Keratinocyte (primary cell): ENCODE measurements around the gene OR8B8. TPM values are rescaled to one million over a fixed set of nuclear protein-coding genes. Genes with fewer than 3 reads are reported as not detected.

ENCODE experiments used
- DNase-seq: peaks from one replicate; pipeline ENCODE4 v3.0.0-alpha.2; 2011; ENCODE audit warnings: low read depth, missing footprints, low spot score
- FAIRE-seq: peaks from 2 replicates; lab custom pipeline; 2011; peaks lifted over from hg19 to GRCh38; lab: Jason Lieb, UNC
- H2AFZ ChIP-seq: 2 replicates; pipeline ENCODE4 v1.6.0; 2012; ENCODE audit warnings: low read length, control low read depth, inconsistent platforms; ENCODE audit not compliant: control insufficient read depth
- H3K27ac ChIP-seq: 2 replicates; pipeline ENCODE4 v1.5.1; 2011; ENCODE audit warnings: low read length; ENCODE audit not compliant: control insufficient read depth, insufficient read depth
- H3K27me3 ChIP-seq: 3 replicates; pipeline ENCODE4 v1.6.0; 2011; ENCODE audit warnings: low read length; ENCODE audit not compliant: control insufficient read depth, insufficient read depth; ENCODE audit errors: extremely low read depth
- H3K36me3 ChIP-seq, 2 experiments: 2 replicates in 1 of 2; 3 replicates in 1 of 2; pipeline ENCODE4 v1.5.1; 2011; ENCODE audit warnings: low read length in 2 of 2, mild to moderate bottlenecking in 1 of 2; ENCODE audit not compliant: control insufficient read depth in 2 of 2, insufficient read depth in 2 of 2; ENCODE audit errors: extremely low read depth in 1 of 2
- H3K4me1 ChIP-seq: 3 replicates; pipeline ENCODE4 v1.5.1; 2011; ENCODE audit warnings: low read length; ENCODE audit not compliant: control insufficient read depth, insufficient read depth; ENCODE audit errors: extremely low read depth
- H3K4me2 ChIP-seq: 3 replicates; pipeline ENCODE4 v1.6.0; 2011; ENCODE audit warnings: low read depth, low read length; ENCODE audit not compliant: control insufficient read depth, insufficient read depth; ENCODE audit errors: extremely low read depth
- H3K4me3 ChIP-seq, 3 experiments: fragments of 200-600 bp in 1 of 3; sonication (generic) in 1 of 3; 2 replicates in 2 of 3; 3 replicates in 1 of 3; pipeline ENCODE4 v1.5.1; 2011 to 2016; ENCODE audit warnings: low read length in 3 of 3, mild to moderate bottlenecking in 3 of 3, control low read depth in 2 of 3, inconsistent platforms in 1 of 3, low read depth in 1 of 3, mixed read lengths in 1 of 3, mixed run types in 1 of 3, moderate library complexity in 1 of 3; ENCODE audit not compliant: control insufficient read depth in 2 of 3, insufficient read depth in 2 of 3; ENCODE audit errors: extremely low read depth in 1 of 3
- H3K79me2 ChIP-seq: 2 replicates; pipeline ENCODE4 v1.6.0; 2012; ENCODE audit warnings: low read length; ENCODE audit not compliant: control insufficient read depth, insufficient read depth
- H3K9ac ChIP-seq: 3 replicates; pipeline ENCODE4 v1.6.0; 2011; ENCODE audit warnings: low read length; ENCODE audit not compliant: control insufficient read depth, insufficient read depth; ENCODE audit errors: extremely low read depth
- H3K9me1 ChIP-seq: 3 replicates; pipeline ENCODE4 v1.6.0; 2011; ENCODE audit warnings: low read length; ENCODE audit not compliant: control insufficient read depth, insufficient read depth; ENCODE audit errors: extremely low read depth
- H3K9me3 ChIP-seq: 2 replicates; pipeline ENCODE4 v1.5.1; 2012; ENCODE audit warnings: low read depth, low read length; ENCODE audit not compliant: control insufficient read depth
- H4K20me1 ChIP-seq: 3 replicates; pipeline ENCODE4 v1.6.0; 2011; ENCODE audit warnings: low read length; ENCODE audit not compliant: control insufficient read depth, insufficient read depth; ENCODE audit errors: extremely low read depth
- CTCF ChIP-seq, 3 experiments: IDR thresholded peaks in 1 of 3; conservative IDR thresholded peaks in 1 of 3; optimal IDR thresholded peaks in 1 of 3; 2 replicates in 2 of 3; 3 replicates in 1 of 3; pipeline versions ENCODE3 to v1.5.1; 2011; ENCODE audit warnings: low read length in 3 of 3, mild to moderate bottlenecking in 3 of 3, moderate library complexity in 2 of 3, control low read depth in 1 of 3, inconsistent platforms in 1 of 3; ENCODE audit not compliant: insufficient read depth in 2 of 3; ENCODE audit errors: extremely low read depth in 1 of 3
- EZH2 ChIP-seq: IDR thresholded peaks from one replicate; pipeline ENCODE4 v1.6.1; 2012; ENCODE audit warnings: inconsistent platforms, mild to moderate bottlenecking, low read length, moderate library complexity
- dilution Hi-C: fragments of 300-500 bp; cut with MboI; formaldehyde crosslinking; loops from one replicate; pipeline ENCODE4 v1.7.0; 2020; ENCODE audit warnings: low sequenced_read_pairs; ENCODE audit not compliant: extremely low pct_ligation_motif_present
- polyA plus RNA-seq, 5 experiments: library from polyadenylated mRNA; depleted of rRNA in 3 of 5; stranded (reverse) in 3 of 5; stranded (forward) in 1 of 5; unstranded in 1 of 5; fragments of >200 nt; gene quantifications; 1 replicate in 1 of 5; 2 replicates in 3 of 5; 3 replicates in 1 of 5; pipeline versions ENCODE4 v1.2.1 to v1.2.3, GENCODE V29; 2011 to 2012; ENCODE audit warnings: missing spikeins in 2 of 5, low read depth in 1 of 5, low replicate concordance in 1 of 5

OR8B8 gene
- polyA plus RNA-seq, 1 donor (not counting 4 experiments of a cell fraction or from before 2014, with no cell fraction given): not detected

GRCh38 chr11:124475265-124475664, 29.8 kb upstream of the OR8B8 start:
- H3K9me3 ChIP-seq: no peaks in the 10 kb centered on the region
- no peaks in the 10 kb centered on the region for H3K9me1 ChIP-seq
- no peaks in the 10 kb centered on the region for H3K4me1 ChIP-seq
- TF ChIP-seq EZH2: no peak
- TF ChIP-seq CTCF (optimal IDR thresholded peaks at IDR 0.05 in 1 of 3, IDR thresholded peaks at IDR 0.05 in 1 of 3, conservative IDR thresholded peaks at IDR 0.05 in 1 of 3; ENCODE audit: extremely low read depth in 1 of 3, insufficient read depth in 2 of 3, low read length in 3 of 3): no peak
- DNase-seq (no peak), FAIRE-seq (no peak)
- no peaks in the 10 kb centered on the region for H3K79me2 ChIP-seq
- no peak overlapping the region for H3K4me2 ChIP-seq
- dilution Hi-C loops: no loop called here
- no peak overlapping the region for H3K4me3 ChIP-seq
- H3K36me3 ChIP-seq: no peaks in the 10 kb centered on the region
- no peaks in the 10 kb centered on the region for H3K27me3 ChIP-seq
- no peak overlapping the region for H3K9ac ChIP-seq
- no peak overlapping the region for H3K27ac ChIP-seq
- no peak overlapping the region for H2AFZ ChIP-seq
- H4K20me1 ChIP-seq: no peaks in the 10 kb centered on the region

- Histone ChIP-seq H3K4me3 (no peak overlapping the region), H4K20me1 (no peaks in the 10 kb centered on the region), H3K36me3 (no peaks in the 10 kb centered on the region), H3K27ac (no peak overlapping the region), H3K4me1 (no peaks in the 10 kb centered on the region), H3K4me2 (no peak overlapping the region), H3K79me2 (no peaks in the 10 kb centered on the region), H3K9me1 (no peaks in the 10 kb centered on the region), H2AFZ (no peak overlapping the region), H3K9me3 (no peaks in the 10 kb centered on the region), H3K27me3 (no peaks in the 10 kb centered on the region), H3K9ac (no peak overlapping the region)
- FAIRE-seq: no peak
- dilution Hi-C loops: no loop called here
- DNase-seq: no peak
- TF ChIP-seq CTCF (optimal IDR thresholded peaks at IDR 0.05 in 1 of 3, IDR thresholded peaks at IDR 0.05 in 1 of 3, conservative IDR thresholded peaks at IDR 0.05 in 1 of 3; ENCODE audit: extremely low read depth in 1 of 3, insufficient read depth in 2 of 3, low read length in 3 of 3) (no peak), EZH2 (no peak)
Observed at GRCh38 chr11:124474779-124475178, 29.3 kb upstream of the OR8B8 start.
